Gastroesophageal sphincter (tissue), 3 donors: ENCODE data around the gene STK25.

Experiments used
- EP300 ChIP-seq: sonication (generic); formaldehyde crosslinking; IDR thresholded peaks from one replicate; pipeline ENCODE4 v1.6.1; 2017; ENCODE audit warnings: antibody characterized with exemption, mild to moderate bottlenecking
- POLR2A ChIP-seq, 2 donors: fragments of 450-650 bp; IDR thresholded peaks; one replicate each; pipeline ENCODE4 v1.6.1; 2017; ENCODE audit warnings: antibody characterized with exemption in 2 of 2, mild to moderate bottlenecking in 2 of 2, moderate library complexity in 1 of 2
- POLR2AphosphoS5 ChIP-seq: sonication (generic); formaldehyde crosslinking; IDR thresholded peaks from one replicate; pipeline ENCODE4 v1.6.1; 2017; ENCODE audit warnings: antibody characterized with exemption
- TF ChIP-seq, protein P1 (sequence below), 4 experiments: fragments of 200-600 bp in 2 of 4; fragments of 450-650 bp in 2 of 4; sonication (generic) in 1 of 4; IDR thresholded peaks; one replicate each; pipeline ENCODE4 v1.5.1; 2017 to 2019; ENCODE audit warnings: antibody characterized with exemption in 4 of 4, mild to moderate bottlenecking in 2 of 4, moderate library complexity in 2 of 4

DNA sequence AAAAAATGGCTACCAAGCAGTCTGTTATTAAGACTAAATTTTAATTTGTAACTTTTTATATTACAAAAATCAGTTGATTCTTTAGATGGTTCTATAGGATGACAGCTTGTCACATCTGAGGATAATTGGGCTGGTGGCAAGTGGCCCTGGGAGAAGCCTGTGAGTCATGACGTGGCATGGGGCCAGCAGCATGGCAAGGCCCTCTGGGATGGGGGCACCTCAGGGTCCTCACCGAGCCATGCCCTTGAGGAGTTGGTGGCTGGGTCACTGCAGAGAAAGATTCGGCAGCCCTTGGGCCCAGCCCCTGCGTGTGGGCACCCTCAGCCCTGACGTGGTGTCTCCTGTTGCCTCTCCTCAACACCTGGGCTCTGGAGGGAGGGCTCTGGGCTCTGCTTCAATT is 49.7 kb downstream of the STK25 start:
- TF ChIP-seq, protein P1, sequence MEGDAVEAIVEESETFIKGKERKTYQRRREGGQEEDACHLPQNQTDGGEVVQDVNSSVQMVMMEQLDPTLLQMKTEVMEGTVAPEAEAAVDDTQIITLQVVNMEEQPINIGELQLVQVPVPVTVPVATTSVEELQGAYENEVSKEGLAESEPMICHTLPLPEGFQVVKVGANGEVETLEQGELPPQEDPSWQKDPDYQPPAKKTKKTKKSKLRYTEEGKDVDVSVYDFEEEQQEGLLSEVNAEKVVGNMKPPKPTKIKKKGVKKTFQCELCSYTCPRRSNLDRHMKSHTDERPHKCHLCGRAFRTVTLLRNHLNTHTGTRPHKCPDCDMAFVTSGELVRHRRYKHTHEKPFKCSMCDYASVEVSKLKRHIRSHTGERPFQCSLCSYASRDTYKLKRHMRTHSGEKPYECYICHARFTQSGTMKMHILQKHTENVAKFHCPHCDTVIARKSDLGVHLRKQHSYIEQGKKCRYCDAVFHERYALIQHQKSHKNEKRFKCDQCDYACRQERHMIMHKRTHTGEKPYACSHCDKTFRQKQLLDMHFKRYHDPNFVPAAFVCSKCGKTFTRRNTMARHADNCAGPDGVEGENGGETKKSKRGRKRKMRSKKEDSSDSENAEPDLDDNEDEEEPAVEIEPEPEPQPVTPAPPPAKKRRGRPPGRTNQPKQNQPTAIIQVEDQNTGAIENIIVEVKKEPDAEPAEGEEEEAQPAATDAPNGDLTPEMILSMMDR (IDR thresholded peaks at IDR 0.05): no peak
- no peak for TF ChIP-seq EP300
- no peak for TF ChIP-seq POLR2A (IDR thresholded peaks at IDR 0.05)
- TF ChIP-seq POLR2AphosphoS5: no peak
